ENCODE measurements around the gene TSPAN31.

TSPAN31 gene

DNA sequence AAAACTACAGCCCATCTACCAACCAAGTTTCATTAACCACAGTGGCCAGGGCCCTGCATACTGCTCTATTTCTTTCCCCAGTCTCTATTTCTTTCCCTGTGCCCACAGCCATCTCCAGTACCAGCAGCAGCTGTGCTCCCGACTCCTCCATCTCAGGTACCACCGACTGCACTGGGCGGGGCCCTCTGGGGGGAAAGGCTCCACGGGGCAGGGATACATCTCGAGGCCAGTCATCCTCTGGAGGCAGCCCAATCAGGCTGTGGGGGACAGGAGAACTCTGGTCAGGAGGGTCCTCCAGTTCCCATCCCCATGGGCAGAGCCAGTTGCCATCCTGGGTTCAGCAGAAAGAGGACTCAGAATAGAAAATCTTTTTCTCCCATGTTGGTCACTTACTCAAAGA lies 4.2 kb downstream of the TSPAN31 start:
- DNase-seq = no peak
- no peak for TF ChIP-seq POLR2A (IDR thresholded peaks at IDR 0.05; ENCODE audit: low read length)
- no peak for TF ChIP-seq GATA1 (IDR thresholded peaks at IDR 0.05; ENCODE audit: low read depth, low read length)

DNA sequence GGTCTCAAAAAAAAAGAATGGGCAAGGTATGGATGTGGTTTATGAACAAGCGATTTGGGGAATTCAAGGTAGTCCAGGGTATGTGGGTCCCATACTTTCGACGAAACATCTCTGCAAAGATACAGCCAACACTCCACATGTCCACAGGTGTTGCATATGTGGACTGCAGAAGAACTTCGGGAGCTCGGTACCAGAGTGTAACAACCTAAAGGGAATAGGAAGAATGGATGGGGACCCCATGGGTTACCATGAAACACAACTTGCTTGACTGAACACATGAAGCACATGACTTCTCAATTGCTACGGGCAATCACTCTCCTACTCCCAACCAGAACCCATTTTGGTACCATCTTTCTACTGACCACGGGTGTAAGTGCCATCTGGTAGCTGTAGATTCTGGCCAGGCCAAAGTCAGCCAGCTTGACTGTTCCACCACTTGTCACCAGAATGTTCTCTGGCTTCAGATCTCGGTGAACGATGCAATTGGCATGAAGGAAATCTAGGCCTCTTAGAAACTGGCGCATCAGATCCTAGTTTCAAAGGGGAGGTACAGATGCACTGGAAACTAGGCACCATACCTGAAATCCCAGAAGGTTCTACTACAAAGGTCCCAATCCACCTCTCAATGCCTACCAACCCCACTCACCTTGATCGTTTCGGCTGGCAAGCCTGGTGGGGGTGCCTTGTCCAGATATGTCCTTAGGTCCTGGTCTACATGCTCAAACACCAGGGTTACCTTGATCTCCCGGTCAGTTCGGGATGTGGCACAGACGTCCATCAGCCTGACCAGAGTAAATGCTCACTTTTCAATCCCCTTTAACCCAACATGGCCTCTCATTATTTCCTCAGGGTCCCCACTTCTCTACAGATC lies 6.0 kb downstream of the TSPAN31 start:
- TF ChIP-seq POLR2A (IDR thresholded peaks at IDR 0.05; ENCODE audit: low read length) = no peak
- no peak for TF ChIP-seq GATA1 (IDR thresholded peaks at IDR 0.05; ENCODE audit: low read depth, low read length)
- DNase-seq = no peak

DNA sequence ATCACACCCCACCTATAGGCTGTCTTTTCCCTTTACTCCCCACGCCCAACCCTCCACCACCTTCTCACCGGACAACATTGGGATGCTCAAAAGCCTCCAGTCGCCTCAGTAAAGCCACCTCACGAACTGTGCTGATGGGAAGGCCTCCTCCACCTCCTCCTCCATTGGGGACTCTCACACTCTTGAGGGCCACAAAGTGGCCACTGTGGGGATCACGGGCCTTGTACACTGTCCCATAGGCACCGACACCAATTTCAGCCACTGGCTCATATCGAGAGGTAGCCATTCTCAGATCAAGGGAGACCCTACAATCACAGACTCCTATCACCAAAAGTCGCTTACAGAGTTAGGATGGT lies 6.6 kb downstream of the TSPAN31 start:
- TF ChIP-seq GATA1 (IDR thresholded peaks at IDR 0.05; ENCODE audit: low read depth, low read length) = no peak
- TF ChIP-seq POLR2A (IDR thresholded peaks at IDR 0.05; ENCODE audit: low read length) = no peak
- DNase-seq = no peak

- TF ChIP-seq GATA1 (IDR thresholded peaks at IDR 0.05; ENCODE audit: low read depth, low read length) (no peak), POLR2A (IDR thresholded peaks at IDR 0.05; ENCODE audit: low read length) (peak; percentile 88)
- peak; percentile 100 for DNase-seq
These were observed 7.2 kb downstream of the TSPAN31 start, which contains the start of gene CDK4 for GRCh38 chr12:57751788-57752667. TSS of gene CDK4 (minus strand) at chr12:57752310. CDS start at chr12:57751717, 593 bp downstream.

- TF ChIP-seq GATA1 (IDR thresholded peaks at IDR 0.05; ENCODE audit: low read depth, low read length) = no peak
- TF ChIP-seq POLR2A (IDR thresholded peaks at IDR 0.05; ENCODE audit: low read length) = peak; percentile 29
- DNase-seq = no peak
These were observed 7.8 kb downstream of the TSPAN31 start for GRCh38 chr12:57752668-57753000.

- peak; percentile 57 to 64 for DNase-seq
- TF ChIP-seq GATA1 (IDR thresholded peaks at IDR 0.05; ENCODE audit: low read depth, low read length) = no peak
- peak; percentile 15 for TF ChIP-seq POLR2A (IDR thresholded peaks at IDR 0.05; ENCODE audit: low read length)
These were observed 9.0 kb downstream of the TSPAN31 start for GRCh38 chr12:57753756-57754337.

DNA sequence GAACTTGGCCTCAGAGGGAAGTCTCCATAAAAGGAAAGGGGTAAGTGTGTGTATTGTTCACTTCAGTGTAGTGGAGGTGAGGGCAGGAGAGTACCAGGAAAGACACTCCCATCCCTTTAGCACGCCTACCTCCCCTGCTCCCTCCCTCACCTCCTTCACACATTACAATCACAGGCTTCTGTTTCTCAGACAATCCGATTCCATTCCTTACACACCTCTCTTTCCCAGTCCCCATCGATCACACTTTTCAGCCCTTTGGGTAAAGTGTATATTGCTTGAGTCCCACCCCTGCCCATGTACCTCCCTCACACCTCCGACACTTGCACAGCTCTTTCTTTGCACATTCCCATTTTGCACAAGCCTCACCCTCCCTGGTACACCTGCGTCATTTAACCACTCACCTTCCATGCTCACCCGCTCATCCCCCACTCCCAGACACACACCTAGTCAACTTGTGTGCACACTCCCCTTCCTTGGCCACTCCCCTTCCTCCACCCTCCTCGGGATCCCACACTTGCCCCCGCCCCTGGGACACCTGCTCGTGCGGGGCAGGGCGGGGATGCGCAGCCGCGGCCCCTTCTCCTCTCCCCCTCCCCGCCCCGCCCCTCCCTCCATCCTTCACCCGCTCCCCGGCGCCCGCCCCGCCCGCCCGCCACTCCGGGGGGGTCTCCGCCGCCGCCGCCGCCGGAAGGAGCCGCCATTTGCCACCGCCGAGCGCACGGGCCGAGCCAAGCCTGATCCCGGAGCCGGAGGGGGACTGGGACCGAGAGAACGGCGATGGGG lies 9.8 kb downstream of the TSPAN31 start, which contains the start of gene MARCHF9:
Gene MARCHF9 (plus strand): TSS at position 693 of the 783 bp plus-strand sequence. CDS start 426 bp downstream, outside the sequence.
- TF ChIP-seq GATA1 (IDR thresholded peaks at IDR 0.05; ENCODE audit: low read depth, low read length) (no peak), POLR2A (IDR thresholded peaks at IDR 0.05; ENCODE audit: low read length) (no peak)
- peak; percentile 67 to 75 for DNase-seq

DNA sequence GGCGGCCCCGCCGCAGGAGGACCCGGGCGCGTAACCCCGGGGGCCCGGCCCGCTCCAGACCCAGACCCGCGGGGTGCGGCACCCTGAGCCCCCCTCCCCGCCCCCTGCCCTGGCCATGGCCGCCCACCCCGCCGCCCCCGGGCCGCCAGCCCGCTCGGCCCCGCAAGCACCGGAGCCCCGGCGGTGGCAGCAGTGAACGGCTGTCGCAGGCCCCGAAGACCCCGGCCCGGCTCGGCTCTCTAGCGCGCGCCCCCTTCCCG lies 10.3 kb downstream of the TSPAN31 start:
- DNase-seq = no peak
- no peak for TF ChIP-seq POLR2A (IDR thresholded peaks at IDR 0.05; ENCODE audit: low read length)
- TF ChIP-seq GATA1 (IDR thresholded peaks at IDR 0.05; ENCODE audit: low read depth, low read length) = no peak

DNA sequence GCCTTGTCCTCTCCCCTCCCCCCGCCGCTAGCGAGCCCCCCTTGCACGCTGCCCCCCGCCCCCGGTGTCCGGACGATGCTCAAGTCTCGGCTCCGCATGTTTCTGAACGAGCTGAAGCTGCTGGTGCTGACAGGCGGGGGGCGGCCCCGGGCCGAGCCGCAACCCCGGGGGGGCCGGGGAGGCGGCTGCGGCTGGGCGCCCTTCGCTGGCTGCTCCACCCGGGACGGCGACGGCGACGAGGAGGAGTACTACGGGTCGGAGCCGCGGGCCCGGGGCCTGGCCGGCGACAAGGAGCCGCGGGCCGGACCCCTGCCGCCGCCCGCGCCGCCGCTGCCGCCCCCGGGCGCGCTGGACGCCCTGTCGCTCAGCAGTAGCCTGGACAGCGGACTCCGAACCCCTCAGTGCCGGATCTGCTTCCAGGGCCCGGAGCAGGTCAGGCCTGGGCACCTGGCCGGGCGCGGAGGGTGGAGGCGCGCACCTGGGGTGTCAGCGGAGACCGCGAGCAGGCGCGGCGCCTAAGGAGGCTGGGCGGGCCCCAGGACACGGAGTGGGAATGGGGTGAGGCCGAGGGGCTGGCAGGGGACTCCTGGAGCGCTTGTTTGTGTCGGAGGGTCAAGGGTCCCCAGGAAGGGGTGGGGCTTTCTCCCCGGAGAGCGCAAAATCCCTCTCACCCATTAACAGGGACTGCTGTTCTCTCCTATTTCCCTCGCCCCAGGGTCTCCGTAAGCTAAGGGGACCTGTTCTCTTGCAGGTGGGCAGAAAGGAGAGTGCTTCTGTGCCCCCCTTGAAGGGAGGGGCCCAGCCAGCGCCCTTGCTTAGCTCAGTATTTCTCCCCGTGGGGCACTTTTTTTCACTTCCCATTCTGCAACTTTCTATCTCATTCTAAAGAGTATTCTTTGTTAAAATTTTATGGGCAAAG lies 10.9 kb downstream of the TSPAN31 start:
- peak; percentile 41 to 59 for DNase-seq
- no peak for TF ChIP-seq POLR2A (IDR thresholded peaks at IDR 0.05; ENCODE audit: low read length)
- TF ChIP-seq GATA1 (IDR thresholded peaks at IDR 0.05; ENCODE audit: low read depth, low read length) = no peak

DNA sequence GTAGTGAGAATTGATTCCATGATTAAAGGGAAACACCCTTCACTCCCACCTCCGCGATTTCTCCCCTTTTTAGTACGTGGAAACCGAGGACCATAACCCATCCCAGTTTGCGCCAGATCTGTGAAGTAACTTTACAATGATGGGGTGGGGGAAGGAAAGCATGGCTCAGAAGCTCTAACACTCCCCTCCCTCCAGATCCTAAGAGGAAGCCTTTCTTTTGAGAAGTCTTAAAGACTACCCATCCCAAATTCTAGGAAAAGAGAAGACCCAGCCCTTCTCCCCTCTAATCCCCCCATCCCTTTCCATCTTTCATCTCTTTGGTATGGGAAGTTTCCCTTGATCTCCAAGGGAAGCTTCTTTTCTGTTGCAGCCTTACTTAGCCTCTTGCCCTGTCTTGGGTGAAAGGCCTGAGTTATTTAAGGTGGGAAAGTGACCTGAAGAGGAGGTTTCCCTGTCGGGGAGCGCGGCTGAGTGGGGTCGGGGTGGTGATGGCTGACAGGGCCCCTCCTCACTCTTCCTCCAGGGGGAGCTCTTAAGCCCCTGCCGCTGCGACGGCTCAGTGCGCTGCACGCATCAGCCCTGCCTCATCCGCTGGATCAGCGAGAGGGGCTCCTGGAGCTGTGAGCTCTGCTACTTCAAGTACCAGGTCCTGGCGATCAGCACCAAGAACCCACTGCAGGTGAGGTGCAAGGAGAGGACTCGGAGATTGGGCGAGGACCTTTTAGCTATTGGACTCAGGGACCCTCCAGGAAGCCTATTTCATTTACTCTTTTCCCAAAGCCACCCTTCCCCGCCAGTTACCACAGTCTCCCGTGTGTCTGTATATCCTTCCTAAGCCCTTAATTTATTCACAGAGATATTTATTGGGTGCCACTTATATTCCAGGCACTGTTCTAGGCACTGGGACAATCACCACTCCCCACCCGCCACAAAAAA lies 11.8 kb downstream of the TSPAN31 start:
- TF ChIP-seq POLR2A (IDR thresholded peaks at IDR 0.05; ENCODE audit: low read length) (no peak), GATA1 (IDR thresholded peaks at IDR 0.05; ENCODE audit: low read depth, low read length) (no peak)
- DNase-seq = peak; percentile 73 to 83

- no peak for TF ChIP-seq GATA1 (IDR thresholded peaks at IDR 0.05; ENCODE audit: low read depth, low read length)
- no peak for TF ChIP-seq POLR2A (IDR thresholded peaks at IDR 0.05; ENCODE audit: low read length)
- no peak for DNase-seq
These were observed 12.9 kb downstream of the TSPAN31 start for GRCh38 chr12:57757771-57758170.
